ENCODE measurements around the gene TSHZ2.
"Not testable (repeated sequence)": the region's sequence is repeated elsewhere in the genome, so short reads cannot be mapped to it uniquely, and the experiment has no call there.

TSHZ2 gene

GRCh38 chr20:53395188-53395923, 423.2 kb downstream of the TSHZ2 start:
- in situ Hi-C loops (cut with MboI; ENCODE audit: low sequenced_read_pairs), result no loop called here

- in situ Hi-C loops (cut with MboI; ENCODE audit: low sequenced_read_pairs), result no loop called here
These were observed 426.9 kb downstream of the TSHZ2 start for GRCh38 chr20:53399083-53399482.

DNA sequence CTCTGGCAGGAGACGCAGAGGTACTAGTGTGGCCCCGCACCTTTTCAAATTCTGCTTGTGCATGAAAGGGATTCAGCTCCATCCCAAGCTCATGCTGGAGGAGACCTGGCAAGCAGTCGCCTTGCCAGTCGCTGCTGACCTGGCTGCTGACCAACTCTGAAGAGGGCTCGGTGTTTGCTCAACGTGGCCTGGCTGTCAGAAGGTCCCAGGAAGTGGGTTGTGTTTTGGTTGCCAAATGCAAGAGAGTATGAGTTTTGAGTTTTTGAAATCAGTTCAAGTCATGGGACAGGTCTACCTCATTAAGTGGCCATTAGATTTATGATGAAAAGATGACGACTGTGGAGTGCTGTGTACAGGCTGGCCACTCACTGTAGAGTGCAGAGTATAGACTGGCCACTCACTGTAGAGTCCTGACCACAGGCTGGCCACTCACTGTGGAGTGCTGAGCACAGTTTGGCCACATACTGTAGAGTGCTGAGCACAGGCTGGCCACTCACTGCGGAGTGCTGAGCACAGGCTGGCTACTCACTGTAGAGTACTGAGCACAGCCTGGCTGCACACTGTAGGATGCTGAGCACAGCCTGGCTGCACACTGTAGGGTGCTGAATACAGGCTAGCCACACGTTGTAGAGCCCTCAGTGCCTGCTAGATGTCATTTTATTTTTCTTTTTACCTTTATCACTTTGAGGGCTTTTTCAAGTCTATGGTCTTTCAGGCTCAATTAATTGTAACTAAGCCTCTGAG, 427.6 kb downstream of the TSHZ2 start:
- in situ Hi-C loops (cut with MboI; ENCODE audit: low sequenced_read_pairs), result no loop called here

DNA sequence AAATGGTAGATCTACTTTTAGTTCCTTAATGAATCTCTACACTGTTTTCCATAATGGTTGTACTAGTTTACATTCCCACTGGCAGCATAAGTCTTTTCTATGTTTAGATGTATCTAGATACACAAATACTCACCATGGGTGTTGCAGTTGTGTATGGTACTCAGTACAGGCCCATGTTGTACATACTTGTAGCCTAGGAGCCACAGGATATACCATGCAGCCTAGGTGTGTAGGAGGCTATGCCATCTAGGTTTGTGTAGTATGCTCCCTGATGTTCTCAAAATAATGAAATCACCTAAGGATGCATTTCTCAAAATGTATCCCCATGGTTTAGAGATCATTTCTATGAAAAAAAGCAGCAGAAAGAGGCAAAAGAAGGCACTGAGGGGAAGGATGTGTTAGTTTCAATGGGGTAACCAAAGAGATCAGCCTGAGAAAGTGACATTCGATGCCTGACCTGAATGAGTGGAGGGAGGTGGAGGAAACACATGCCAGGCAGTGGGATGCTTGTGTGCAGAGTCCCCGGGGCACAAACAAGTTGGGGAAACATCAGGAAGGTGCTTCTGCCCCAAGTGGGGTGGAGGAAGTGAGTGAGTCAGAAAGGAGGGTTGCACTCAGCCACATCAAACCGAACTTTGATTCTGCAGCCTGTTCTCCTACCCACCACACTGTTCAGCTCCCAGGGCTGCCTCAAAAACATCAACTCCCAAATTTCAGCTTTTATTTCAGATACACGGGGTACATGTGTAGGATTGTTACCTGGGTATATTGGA, 430.3 kb downstream of the TSHZ2 start:
- in situ Hi-C loops (cut with MboI; ENCODE audit: low sequenced_read_pairs), result no loop called here

DNA sequence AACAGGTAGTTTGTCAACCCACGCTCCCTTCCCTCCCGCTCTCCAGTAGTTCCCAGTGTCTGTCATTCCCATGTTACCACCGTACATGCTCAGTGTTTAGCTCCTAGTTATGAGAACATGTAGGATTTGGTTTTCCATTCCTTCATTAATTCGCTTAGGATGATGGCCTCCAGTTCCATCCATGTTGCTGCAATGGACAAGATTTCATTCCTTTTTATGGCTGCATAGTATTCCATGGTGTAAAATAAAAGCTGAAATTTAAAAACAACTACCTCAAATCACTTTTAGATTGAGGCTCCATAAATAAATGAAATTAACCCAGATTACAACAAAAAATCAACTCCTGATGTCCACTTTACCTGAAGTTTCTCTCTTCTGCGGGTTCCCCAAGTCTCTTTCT, 430.9 kb downstream of the TSHZ2 start:
- in situ Hi-C loops (cut with MboI; ENCODE audit: low sequenced_read_pairs), result no loop called here

GRCh38 chr20:53405139-53405538, 433.0 kb downstream of the TSHZ2 start:
- in situ Hi-C loops (cut with MboI; ENCODE audit: low sequenced_read_pairs), result no loop called here

GRCh38 chr20:53406580-53406979, 434.4 kb downstream of the TSHZ2 start:
- in situ Hi-C loops (cut with MboI; ENCODE audit: low sequenced_read_pairs), result no loop called here

DNA sequence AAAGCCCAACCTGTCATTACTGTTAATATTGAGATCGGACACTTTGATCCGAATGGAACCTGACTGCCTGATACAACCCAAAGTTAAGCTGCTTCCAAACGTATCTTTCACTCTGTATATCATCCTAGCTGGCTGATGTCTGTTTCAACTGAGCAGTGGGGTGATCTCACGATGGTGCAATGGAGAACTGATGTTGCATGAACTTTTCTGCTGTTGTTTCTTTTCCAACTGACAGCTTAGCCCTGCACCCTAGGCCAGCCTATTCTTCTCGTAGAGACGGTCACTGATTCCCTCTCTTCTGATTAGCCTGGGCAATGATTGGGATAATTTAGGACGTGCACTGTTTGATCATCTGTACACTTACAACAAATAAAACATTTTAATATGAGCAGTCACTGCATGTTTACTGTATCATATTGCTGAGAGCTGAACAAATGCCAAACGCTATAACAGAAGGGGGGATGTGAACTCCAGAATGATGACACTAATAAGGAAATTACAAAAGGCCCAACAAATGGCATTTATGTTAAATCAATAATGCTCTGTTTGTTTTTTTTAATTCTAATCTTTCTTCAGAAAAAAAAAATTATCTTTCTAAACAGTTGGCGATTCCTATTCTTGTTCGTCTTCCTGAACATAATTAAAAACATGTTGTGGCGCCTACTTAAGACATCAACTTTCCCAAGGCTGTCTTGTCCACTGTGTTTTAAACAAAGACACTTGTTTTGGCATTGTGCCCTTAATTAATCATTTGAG, 436.7 kb downstream of the TSHZ2 start:
- in situ Hi-C loops (cut with MboI; ENCODE audit: low sequenced_read_pairs), result no loop called here

GRCh38 chr20:53409447-53409717, 437.2 kb downstream of the TSHZ2 start:
- in situ Hi-C loops (cut with MboI; ENCODE audit: low sequenced_read_pairs), result no loop called here

GRCh38 chr20:53411129-53411528, 439.0 kb downstream of the TSHZ2 start:
- in situ Hi-C loops (cut with MboI; ENCODE audit: low sequenced_read_pairs), result no loop called here

GRCh38 chr20:53411891-53412290, 439.7 kb downstream of the TSHZ2 start:
- in situ Hi-C loops (cut with MboI; ENCODE audit: low sequenced_read_pairs), result no loop called here

- in situ Hi-C loops (cut with MboI; ENCODE audit: low sequenced_read_pairs), result no loop called here
These were observed 440.5 kb downstream of the TSHZ2 start for GRCh38 chr20:53412577-53413185.

GRCh38 chr20:53413186-53413631, 441.1 kb downstream of the TSHZ2 start:
- in situ Hi-C loops (cut with MboI; ENCODE audit: low sequenced_read_pairs), result no loop called here

DNA sequence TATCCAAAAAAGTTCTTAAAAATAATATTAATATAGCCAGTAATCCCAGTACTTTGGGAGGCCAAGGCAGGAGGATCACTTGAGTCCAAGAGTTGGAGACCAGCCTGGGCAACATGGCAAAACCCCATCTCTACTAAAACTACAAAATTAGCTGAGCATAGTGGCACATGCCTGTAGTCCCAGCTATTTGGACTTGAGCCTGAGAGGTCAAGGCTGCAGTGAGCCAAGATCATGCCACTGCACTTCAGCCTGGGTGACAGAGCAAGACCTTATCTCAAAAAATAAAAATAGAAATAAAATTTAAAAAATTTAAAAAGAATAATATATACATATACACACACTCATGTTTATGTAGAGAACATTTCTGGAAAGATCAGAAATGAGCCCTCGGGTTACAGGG, 441.7 kb downstream of the TSHZ2 start:
- in situ Hi-C loops (cut with MboI; ENCODE audit: low sequenced_read_pairs), result not testable (repeated sequence)

DNA sequence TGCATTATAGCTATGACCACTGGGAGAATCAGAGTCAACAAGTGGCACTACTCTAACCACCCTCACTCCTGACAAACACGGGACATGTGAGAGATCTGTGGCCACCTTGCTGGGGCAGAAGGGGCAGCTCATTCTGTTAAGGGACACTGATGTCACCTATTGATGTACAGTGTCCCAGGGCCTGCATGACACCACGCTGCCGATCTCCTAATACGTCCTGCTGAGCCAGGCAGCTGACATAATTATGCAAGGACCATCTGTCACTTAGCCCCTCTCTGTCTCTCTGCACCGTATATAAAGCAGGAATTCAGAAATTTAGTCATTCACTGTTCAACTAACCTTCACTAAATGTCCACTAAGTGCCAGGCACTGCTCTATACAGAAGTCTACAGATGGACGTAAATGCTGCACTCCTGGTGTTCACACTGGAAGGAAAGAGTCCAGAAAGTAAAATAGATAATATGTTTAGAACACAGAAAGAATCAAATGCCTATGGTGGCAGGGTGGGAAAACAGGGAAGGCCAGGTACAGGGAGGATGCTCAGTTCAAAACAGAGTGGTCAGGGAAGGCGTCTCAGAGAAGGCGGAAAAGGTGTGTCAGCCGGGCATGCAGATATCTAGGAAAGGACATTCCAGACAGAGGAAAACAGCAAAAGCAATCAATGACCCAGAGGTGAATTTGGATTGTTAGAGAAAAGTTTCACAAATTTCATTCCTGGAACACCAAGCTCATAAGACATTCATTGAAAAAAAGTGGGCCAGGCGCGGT, 447.7 kb downstream of the TSHZ2 start:
- in situ Hi-C loops (cut with MboI; ENCODE audit: low sequenced_read_pairs), result no loop called here

DNA sequence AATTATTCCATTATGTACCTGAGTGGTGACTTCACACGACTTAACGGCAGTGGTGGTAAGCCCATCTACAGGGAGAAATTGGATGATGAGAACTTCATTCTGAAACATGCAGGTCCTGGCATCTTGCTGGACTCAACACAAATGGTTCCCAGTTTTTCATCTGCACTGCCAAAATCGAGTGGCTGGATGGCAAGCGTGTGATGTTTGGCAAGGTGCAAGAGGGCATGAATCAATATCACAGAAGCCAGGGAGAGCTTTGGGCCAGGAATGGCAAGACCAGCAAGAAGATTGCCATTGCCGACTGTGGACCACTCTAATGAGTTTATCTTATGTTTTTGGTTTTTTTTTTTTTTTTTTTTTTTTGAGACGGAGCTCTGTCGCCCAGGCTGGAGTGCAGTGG, 449.2 kb downstream of the TSHZ2 start:
- in situ Hi-C loops (cut with MboI; ENCODE audit: low sequenced_read_pairs), result no loop called here

DNA sequence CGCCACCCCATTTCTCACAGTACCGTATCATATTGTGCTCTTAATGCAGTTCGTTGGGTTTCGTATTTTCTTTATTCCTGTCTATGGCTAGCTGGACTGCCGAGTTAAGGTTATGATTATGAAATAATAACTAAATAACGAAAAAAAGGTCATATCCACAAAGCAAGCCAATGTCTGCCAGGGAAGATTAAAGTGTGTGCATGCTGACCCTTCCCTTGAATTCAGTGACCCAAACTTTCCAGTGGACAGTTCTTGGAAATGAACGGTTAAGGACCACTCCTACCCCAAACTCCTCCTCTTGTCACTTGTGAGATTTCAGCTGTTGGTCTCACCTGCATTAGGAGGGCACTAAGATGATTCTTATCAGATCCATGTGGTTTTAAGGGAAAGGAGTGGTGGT, 449.9 kb downstream of the TSHZ2 start:
- in situ Hi-C loops (cut with MboI; ENCODE audit: low sequenced_read_pairs), result no loop called here

GRCh38 chr20:53423587-53424146, 451.5 kb downstream of the TSHZ2 start:
- in situ Hi-C loops (cut with MboI; ENCODE audit: low sequenced_read_pairs), result no loop called here

DNA sequence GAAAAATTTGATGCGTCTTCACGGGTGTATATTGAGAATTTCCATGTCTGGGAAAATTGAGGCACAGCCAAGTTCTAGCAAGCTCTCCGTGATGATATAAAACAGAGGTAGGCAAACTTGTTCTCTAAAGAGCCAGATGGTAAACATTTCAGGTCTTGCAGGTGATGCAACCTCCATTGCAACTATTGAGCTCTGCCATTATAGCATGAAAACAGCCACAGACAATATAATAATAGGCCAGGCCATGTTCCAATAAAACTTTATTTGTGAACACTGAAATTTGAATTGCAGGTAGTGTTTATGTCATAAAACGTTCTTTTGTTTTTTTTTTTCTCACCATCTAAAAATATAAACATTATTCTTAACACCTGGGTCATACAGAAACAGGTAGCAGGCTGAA, 453.3 kb downstream of the TSHZ2 start:
- in situ Hi-C loops (cut with MboI; ENCODE audit: low sequenced_read_pairs), result no loop called here

- in situ Hi-C loops (cut with MboI; ENCODE audit: low sequenced_read_pairs), result no loop called here
These were observed 453.8 kb downstream of the TSHZ2 start for GRCh38 chr20:53425941-53426340.
